Tibial nerve (tissue), 4 donors: ENCODE results near the gene ATXN10.

Source experiments
- CTCF ChIP-seq, 5 experiments: fragments of 200-600 bp in 3 of 5; fragments of 450-650 bp in 2 of 5; sonication (generic) in 3 of 5; IDR thresholded peaks; one replicate each; pipeline ENCODE4 v1.5.1; 2016 to 2019; ENCODE audit warnings: antibody characterized with exemption in 5 of 5, mild to moderate bottlenecking in 3 of 5, moderate library complexity in 2 of 5
- EP300 ChIP-seq, 2 donors: sonication (generic); formaldehyde crosslinking; IDR thresholded peaks; one replicate each; pipeline ENCODE4 v1.6.1; 2017; ENCODE audit warnings: antibody characterized with exemption in 2 of 2, mild to moderate bottlenecking in 1 of 2
- POLR2A ChIP-seq, 2 donors: fragments of 450-650 bp; IDR thresholded peaks; one replicate each; pipeline ENCODE4 v1.6.1; 2017; ENCODE audit warnings: antibody characterized with exemption in 2 of 2, mild to moderate bottlenecking in 2 of 2, moderate library complexity in 2 of 2

- no peak for TF ChIP-seq CTCF (IDR thresholded peaks at IDR 0.05)
- no peak for TF ChIP-seq POLR2A (IDR thresholded peaks at IDR 0.05)
- TF ChIP-seq EP300 (IDR thresholded peaks at IDR 0.05) = no peak
These were observed 12.5 kb downstream of the ATXN10 start for GRCh38 chr22:45684169-45684568.
